Right lobe of liver (tissue), 4 donors: Measurements from ENCODE around the gene PGRMC2.

Experiments used
- POLR2A ChIP-seq: fragments of 450-650 bp; IDR thresholded peaks from one replicate; pipeline ENCODE4 v1.6.1; 2017; ENCODE audit warnings: antibody characterized with exemption, mild to moderate bottlenecking
- TF ChIP-seq, protein P1 (sequence below), 4 donors: fragments of 200-600 bp in 3 of 4; fragments of 450-650 bp in 1 of 4; IDR thresholded peaks; one replicate each; pipeline versions ENCODE4 v1.5.1 to v1.8.0; 2016 to 2022; ENCODE audit warnings: antibody characterized with exemption in 4 of 4, mild to moderate bottlenecking in 2 of 4
- donor health status: DM: no; HTN: no; CAD: no.
- donor health status: DM: no; HTN: no; CAD: no.
- donor health status: DM: no; HTN: yes; CAD: no.

DNA sequence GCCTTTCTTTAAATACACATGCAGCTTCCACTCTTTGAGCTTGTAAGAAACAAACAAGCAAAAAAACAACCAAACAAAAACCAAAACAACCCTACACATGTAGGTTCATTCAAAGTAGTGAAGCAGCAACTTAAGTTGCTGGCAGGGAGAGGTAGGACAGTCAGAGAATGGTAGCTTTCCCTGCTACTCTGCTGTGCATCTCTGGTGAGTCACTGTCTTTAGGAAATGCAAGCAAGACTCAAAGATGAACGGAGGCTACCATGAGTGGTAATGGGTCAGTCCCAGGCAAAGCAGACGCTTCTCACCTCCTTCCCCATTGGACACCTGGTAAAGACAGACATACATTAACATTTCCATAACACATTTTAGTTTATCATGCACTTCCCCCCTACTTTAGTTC is 43.2 kb downstream of the PGRMC2 start:
- TF ChIP-seq, protein P1, sequence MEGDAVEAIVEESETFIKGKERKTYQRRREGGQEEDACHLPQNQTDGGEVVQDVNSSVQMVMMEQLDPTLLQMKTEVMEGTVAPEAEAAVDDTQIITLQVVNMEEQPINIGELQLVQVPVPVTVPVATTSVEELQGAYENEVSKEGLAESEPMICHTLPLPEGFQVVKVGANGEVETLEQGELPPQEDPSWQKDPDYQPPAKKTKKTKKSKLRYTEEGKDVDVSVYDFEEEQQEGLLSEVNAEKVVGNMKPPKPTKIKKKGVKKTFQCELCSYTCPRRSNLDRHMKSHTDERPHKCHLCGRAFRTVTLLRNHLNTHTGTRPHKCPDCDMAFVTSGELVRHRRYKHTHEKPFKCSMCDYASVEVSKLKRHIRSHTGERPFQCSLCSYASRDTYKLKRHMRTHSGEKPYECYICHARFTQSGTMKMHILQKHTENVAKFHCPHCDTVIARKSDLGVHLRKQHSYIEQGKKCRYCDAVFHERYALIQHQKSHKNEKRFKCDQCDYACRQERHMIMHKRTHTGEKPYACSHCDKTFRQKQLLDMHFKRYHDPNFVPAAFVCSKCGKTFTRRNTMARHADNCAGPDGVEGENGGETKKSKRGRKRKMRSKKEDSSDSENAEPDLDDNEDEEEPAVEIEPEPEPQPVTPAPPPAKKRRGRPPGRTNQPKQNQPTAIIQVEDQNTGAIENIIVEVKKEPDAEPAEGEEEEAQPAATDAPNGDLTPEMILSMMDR (IDR thresholded peaks at IDR 0.05) = no peak
- TF ChIP-seq POLR2A = no peak
